ENCODE results near the gene PGM2L1. TPM values are rescaled to one million over a fixed set of nuclear protein-coding genes. Genes with fewer than 3 reads are reported as not detected.

Gene PGM2L1
- total and polyA plus RNA-seq, 2 of the 4 experiments (the other 2 are of a cell fraction): 0.72 to 1.8 TPM

GRCh38 chr11:74390697-74391096 lies 7.5 kb downstream of the PGM2L1 start:
- no peak for TF ChIP-seq RAD21 (IDR thresholded peaks at IDR 0.05; ENCODE audit: low read length)
- no peak for TF ChIP-seq ELK1 (IDR thresholded peaks at IDR 0.05; ENCODE audit: borderline replicate concordance, low read depth, low read length)
- no peak for TF ChIP-seq RFX5 (IDR thresholded peaks at IDR 0.05; ENCODE audit: low read depth, low read length)
- TF ChIP-seq USF2 (IDR thresholded peaks at IDR 0.05; ENCODE audit: low read depth, low read length): no peak
- TF ChIP-seq NFE2L2 (IDR thresholded peaks at IDR 0.05; ENCODE audit: low read depth, low read length): no peak
- TF ChIP-seq CHD1 (IDR thresholded peaks at IDR 0.05; ENCODE audit: low read depth, low read length): no peak
- no peak for TF ChIP-seq BHLHE40 (IDR thresholded peaks at IDR 0.05; ENCODE audit: low read depth, low read length)
- no peak for TF ChIP-seq CEBPB (IDR thresholded peaks at IDR 0.05; ENCODE audit: low read depth, low read length)
- TF ChIP-seq RCOR1 (IDR thresholded peaks at IDR 0.05; ENCODE audit: insufficient replicate concordance, low read length): no peak
- no peak for TF ChIP-seq CTCF (conservative IDR thresholded peaks at IDR 0.05; ENCODE audit: low read depth, low read length)
- TF ChIP-seq MAZ (IDR thresholded peaks at IDR 0.05; ENCODE audit: borderline replicate concordance, low read depth, low read length): no peak
- Histone ChIP-seq H3K9me3 (ENCODE audit: control insufficient read depth, insufficient read depth, low read length) (no peaks in the 10 kb centered on the region), H3K4me3 (ENCODE audit: insufficient read depth, low read depth, low read length) (no peak overlapping the region), H2BK15ac (ENCODE audit: low read depth, low read length) (no peak overlapping the region), H2BK20ac (ENCODE audit: low read depth, low read length) (no peak overlapping the region), H3K27me3 (ENCODE audit: control insufficient read depth, insufficient read depth, low read length) (no peaks in the 10 kb centered on the region), H4K5ac (ENCODE audit: low read depth, low read length) (no peak overlapping the region), H3K9me1 (ENCODE audit: insufficient read depth, low read length) (no peaks in the 10 kb centered on the region), H4K91ac (ENCODE audit: insufficient read depth, low read depth, low read length) (no peak overlapping the region), H2BK120ac (ENCODE audit: low read depth, low read length) (no peak overlapping the region), H2AFZ (replicated peaks; ENCODE audit: low read length, poor library complexity) (no peak overlapping the region), H3K4me1 (ENCODE audit: control insufficient read depth, insufficient read depth, low read length) (peaks cover 2% of the 10 kb centered on the region; the same call in 1 of the 2 replicates), H4K20me1 (ENCODE audit: insufficient read depth, low read length) (no peaks in the 10 kb centered on the region), H3K79me1 (ENCODE audit: low read depth in 1 of 2, low read length in 2 of 2) (peaks cover 0 to 2% of the 10 kb centered on the region in 2 experiments; a peak in 1 of 4 replicates), H3K14ac (replicated peaks; ENCODE audit: low read depth, low read length) (no peak overlapping the region), H3K4ac (ENCODE audit: low read depth, low read length) (no peak overlapping the region), H3K56ac (ENCODE audit: extremely low read depth, insufficient read depth, low read length) (no peak overlapping the region), H3K23ac (ENCODE audit: low read depth, low read length) (no peak overlapping the region), H3K27ac (ENCODE audit: insufficient read depth, low read length) (no peak overlapping the region), H2AK9ac (replicated peaks; ENCODE audit: low read depth, low read length, poor library complexity) (no peak overlapping the region), H4K8ac (ENCODE audit: low read depth in 2 of 2, low read length in 2 of 2) (no peak overlapping the region), H2AK5ac (ENCODE audit: low read depth, low read length) (no peak overlapping the region), H3K9ac (ENCODE audit: low read depth, low read length) (no peak overlapping the region), H2BK5ac (ENCODE audit: low read depth, low read length, poor library complexity, severe bottlenecking) (no peak overlapping the region), H3K4me2 (ENCODE audit: low read depth, low read length) (no peak overlapping the region), H3K36me3 (ENCODE audit: control insufficient read depth, insufficient read depth, low read length) (no peaks in the 10 kb centered on the region), H3K18ac (ENCODE audit: low read depth, low read length) (no peak overlapping the region)
- CTCF ChIA-PET: interaction anchor here (0.9 kb wide), 1 partner anchor 29 kb away, joined by 4 read pairs; no protein-coding TSS in a partner anchor
- ATAC-seq (ENCODE audit: low read depth) (no peak), DNase-seq (no peak)
- POLR2A ChIA-PET (ENCODE audit: unreplicated experiment): no interaction called here
- dilution Hi-C loops (cut with HindIII; ENCODE audit: low sequenced_read_pairs, unreplicated experiment) (no loop called here), in situ Hi-C loops (cut with MboI; ENCODE audit: low sequenced_read_pairs) (no loop called here), intact Hi-C loops (cut with micrococcal nuclease) (no loop called here)
- no CpG with 5 or more reads among the region's 2 CpGs for WGBS, 2 experiments (ENCODE audit: extremely low coverage in 2 of 2, insufficient read length in 1 of 2)
- no TSS peak for BruUV-seq (replicated peaks)
